Neural crest cell (in vitro differentiated cells): ENCODE results near the gene MALAT1. TPM values are rescaled to one million over a fixed set of nuclear protein-coding genes. Genes with fewer than 3 reads are reported as not detected.
A peak's percentile ranks its signal among the peaks of the same experiment; 100 is the strongest.

Source experiments
- DNase-seq: peaks from one replicate; pipeline ENCODE4 v3.0.0; 2021; ENCODE audit warnings: low read depth, mixed read lengths, low spot score
- H3K27ac Mint-ChIP-seq: one replicate; pipeline ENCODE4 v1.8.0; 2021; ENCODE audit warnings: mild to moderate bottlenecking, mixed read lengths; ENCODE audit not compliant: unreplicated experiment
- H3K27me3 Mint-ChIP-seq: 2 replicates; pipeline ENCODE4 v1.8.0; 2021; ENCODE audit warnings: low read depth, mild to moderate bottlenecking, mixed read lengths
- H3K36me3 Mint-ChIP-seq: 2 replicates; pipeline ENCODE4 v1.8.0; 2021; ENCODE audit warnings: low read depth, mild to moderate bottlenecking, mixed read lengths
- H3K4me1 Mint-ChIP-seq: 2 replicates; pipeline ENCODE4 v1.8.0; 2021; ENCODE audit warnings: mixed read lengths
- H3K4me3 Mint-ChIP-seq: one replicate; pipeline ENCODE4 v1.8.0; 2021; ENCODE audit warnings: mild to moderate bottlenecking, mixed read lengths
- H3K9me3 Mint-ChIP-seq: 2 replicates; pipeline ENCODE4 v1.8.0; 2021; ENCODE audit warnings: mixed read lengths
- total RNA-seq: library from RNA; stranded (reverse); gene quantifications from 2 replicates; pipeline ENCODE4 v1.2.1, GENCODE V29; 2021
- TF ChIP-seq, protein P1 (sequence below): fragments of 200-600 bp; sonication (generic); conservative IDR thresholded peaks from 2 replicates; pipeline ENCODE4 v1.5.0; 2021; ENCODE audit warnings: antibody characterized with exemption, mild to moderate bottlenecking

The MALAT1 gene
- total RNA-seq, 1 donor from 2014 or later, result 5,409 TPM

DNA sequence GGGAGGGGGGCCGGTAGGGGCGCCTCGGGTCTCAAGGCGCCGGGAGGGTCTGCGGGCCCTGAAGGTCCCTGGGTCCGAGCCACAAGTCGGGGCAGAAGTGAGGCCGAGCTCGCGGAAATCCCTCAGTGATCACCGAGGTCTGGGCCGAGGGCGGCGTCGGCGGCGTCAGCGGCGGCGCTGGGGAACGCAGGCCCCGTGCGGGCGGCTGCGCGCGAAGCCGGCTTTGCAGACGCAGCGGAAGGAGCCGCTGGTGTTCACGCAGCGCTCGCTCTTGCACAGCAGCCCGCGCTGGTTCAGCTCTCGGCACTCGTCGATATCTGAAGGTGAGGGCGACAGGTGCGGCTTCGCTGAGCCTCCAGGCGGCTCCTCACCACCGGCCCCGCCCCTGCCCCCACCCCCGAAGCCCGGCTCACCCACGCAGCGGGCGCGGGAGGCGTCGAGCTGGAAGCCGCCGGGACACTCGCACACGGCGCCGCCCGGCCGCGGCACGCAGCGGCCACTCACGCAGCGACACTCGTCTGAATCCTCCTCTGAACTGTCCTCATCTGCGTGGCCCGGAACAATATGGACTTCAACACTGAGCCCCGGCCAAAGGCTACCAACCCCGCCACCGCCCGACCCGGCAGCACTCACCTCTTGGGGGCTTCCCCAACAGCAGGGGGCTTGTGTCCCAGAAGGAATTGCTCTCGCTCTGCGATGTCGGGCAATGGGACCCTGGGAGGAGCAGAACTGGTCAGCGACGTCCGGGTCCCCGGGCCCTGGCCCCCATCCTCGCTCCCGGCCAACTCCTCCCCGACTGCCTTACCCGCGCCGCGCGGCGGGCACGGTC lies 40.3 kb downstream of the MALAT1 start:
- H3K27ac Mint-ChIP-seq, result no peak overlapping the region
- TF ChIP-seq, protein P1, sequence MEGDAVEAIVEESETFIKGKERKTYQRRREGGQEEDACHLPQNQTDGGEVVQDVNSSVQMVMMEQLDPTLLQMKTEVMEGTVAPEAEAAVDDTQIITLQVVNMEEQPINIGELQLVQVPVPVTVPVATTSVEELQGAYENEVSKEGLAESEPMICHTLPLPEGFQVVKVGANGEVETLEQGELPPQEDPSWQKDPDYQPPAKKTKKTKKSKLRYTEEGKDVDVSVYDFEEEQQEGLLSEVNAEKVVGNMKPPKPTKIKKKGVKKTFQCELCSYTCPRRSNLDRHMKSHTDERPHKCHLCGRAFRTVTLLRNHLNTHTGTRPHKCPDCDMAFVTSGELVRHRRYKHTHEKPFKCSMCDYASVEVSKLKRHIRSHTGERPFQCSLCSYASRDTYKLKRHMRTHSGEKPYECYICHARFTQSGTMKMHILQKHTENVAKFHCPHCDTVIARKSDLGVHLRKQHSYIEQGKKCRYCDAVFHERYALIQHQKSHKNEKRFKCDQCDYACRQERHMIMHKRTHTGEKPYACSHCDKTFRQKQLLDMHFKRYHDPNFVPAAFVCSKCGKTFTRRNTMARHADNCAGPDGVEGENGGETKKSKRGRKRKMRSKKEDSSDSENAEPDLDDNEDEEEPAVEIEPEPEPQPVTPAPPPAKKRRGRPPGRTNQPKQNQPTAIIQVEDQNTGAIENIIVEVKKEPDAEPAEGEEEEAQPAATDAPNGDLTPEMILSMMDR, result peak; percentile 18
- no peak overlapping the region for H3K4me3 Mint-ChIP-seq
- peaks cover 61% of the 10 kb centered on the region for H3K27me3 Mint-ChIP-seq
- H3K9me3 Mint-ChIP-seq, result no peaks in the 10 kb centered on the region
- H3K4me1 Mint-ChIP-seq, result peaks cover 7% of the 10 kb centered on the region
- peak; percentile 31 for DNase-seq
- peaks cover 6% of the 10 kb centered on the region for H3K36me3 Mint-ChIP-seq

DNA sequence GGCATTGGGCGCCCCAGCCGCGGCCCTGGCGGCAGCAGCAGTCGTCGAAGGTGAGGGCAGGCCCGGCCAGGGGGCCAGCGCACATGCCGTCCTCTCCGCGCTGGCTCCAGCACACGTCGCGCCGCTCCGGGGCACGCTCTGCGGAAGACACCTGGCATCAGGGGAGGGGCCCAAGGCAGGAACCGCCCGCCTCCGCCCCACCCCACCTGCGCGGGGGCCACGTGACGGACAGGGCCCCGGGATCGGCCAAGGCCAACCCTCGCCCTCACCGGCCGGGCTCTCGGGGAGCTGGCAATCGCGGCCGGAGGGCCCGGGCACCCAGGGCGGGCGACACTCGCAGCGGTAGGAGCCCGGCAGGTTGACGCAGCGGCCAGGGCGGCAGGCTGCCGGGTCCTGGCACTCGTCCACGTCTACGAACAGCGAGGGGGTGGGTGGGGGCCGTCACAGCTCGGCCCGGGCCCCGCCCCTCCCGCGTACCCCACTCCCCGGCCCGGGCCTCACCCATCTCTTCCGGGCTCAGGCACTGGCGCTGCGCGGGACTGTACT lies 41.0 kb downstream of the MALAT1 start:
- Mint-ChIP-seq H3K36me3 (no peaks in the 10 kb centered on the region), H3K4me1 (peaks cover 10% of the 10 kb centered on the region), H3K9me3 (no peaks in the 10 kb centered on the region), H3K27me3 (peaks cover 64% of the 10 kb centered on the region), H3K4me3 (no peak overlapping the region), H3K27ac (no peak overlapping the region)
- DNase-seq, result no peak
- TF ChIP-seq, protein P1, result no peak

DNA sequence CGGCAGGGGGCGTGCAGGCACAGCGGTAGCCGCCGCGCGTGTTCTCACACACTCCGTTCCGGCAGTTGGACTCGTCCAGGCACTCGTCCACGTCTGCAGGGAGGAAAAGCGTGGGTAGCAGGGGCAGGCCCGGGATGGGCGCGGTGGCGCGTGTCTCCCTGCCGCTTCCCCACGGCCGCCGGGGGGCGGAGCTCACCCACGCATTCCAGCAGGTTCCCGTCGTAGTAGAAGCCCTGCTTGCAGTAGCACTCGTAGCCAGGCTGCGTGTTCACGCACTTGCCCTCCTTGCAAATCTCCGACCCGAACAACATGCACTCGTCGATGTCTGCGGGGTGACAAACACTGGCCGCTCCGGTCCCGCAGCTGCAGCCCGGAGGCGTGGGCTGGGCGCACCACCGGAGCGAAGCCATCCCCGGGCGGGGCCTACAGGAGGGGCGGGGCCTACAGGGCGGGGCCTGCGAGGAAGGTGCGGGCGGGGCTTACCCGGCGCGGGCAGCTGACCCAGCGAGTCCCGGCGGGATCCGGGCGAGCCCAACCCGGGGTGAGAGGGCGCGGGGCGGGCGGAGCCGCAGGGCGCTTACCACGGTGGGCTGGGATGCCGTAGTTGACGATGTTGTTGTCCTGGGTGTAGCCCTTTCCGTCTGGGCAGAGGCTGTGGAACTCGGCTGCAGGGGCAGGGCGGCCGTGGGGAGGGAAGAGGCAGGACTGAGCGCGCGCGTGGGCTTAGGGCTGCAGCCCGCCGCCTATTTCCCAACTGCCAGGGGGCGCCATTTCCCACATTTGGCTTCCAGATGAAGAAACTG lies 41.6 kb downstream of the MALAT1 start:
- Mint-ChIP-seq H3K4me3 (peak overlapping the region; percentile 78), H3K27ac (no peak overlapping the region), H3K36me3 (no peaks in the 10 kb centered on the region), H3K4me1 (peaks cover 10% of the 10 kb centered on the region), H3K27me3 (peaks cover 71% of the 10 kb centered on the region), H3K9me3 (no peaks in the 10 kb centered on the region)
- TF ChIP-seq, protein P1, result peak; percentile 80
- peak; percentile 71 for DNase-seq

DNA sequence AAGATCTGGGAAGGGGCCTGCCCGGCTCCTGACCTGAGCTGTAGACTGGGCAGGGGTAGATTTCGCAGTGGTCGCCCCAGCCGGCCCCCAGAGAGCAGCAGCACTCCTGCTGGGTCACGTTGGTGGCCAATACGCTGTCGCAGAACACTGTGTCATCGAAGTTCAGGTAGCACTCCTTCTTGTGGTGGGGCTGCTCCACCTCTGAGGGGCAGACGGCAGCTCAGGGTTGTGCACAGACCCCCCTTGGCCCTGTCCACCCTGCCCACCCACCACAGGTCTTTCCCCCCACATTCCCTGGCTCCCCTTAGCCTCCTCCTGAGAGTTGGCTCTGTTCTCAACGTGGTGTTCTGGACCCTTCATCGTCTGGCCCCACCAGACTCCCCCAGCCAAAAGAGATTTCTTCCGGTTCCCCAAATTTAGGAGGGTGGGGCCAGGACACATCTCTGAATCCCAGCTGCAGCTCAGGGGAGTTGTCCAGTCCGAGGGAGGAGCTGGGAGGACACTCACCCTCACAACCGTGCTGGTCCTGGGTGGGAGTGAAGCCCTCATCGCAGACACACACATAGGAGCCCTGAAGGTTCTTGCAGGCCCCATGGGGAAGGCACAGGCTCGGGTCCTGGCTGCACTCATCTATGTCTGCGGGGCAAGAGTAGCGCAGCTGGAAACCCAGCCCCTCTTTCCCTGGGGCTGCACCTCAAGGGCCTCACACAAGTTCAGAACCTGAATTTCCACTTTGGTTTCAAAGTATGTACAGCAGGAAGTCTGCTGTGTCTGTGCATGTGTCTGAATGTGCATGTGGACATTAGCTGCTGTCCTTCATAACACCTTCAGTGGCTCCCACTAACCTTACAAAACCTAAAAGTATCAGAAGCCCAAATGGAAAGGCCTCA lies 42.5 kb downstream of the MALAT1 start:
- peaks cover 15% of the 10 kb centered on the region for H3K4me1 Mint-ChIP-seq
- no peaks in the 10 kb centered on the region for H3K9me3 Mint-ChIP-seq
- H3K27me3 Mint-ChIP-seq, result peaks cover 77% of the 10 kb centered on the region
- TF ChIP-seq, protein P1, result no peak
- H3K4me3 Mint-ChIP-seq, result peak overlapping the region; percentile 78
- no peak overlapping the region for H3K27ac Mint-ChIP-seq
- no peaks in the 10 kb centered on the region for H3K36me3 Mint-ChIP-seq
- DNase-seq, result no peak
